Common myeloid progenitor, CD34-positive (primary cell): Measurements from ENCODE around the gene SCRN2.
A peak's percentile ranks its signal among the peaks of the same experiment; 100 is the strongest.

Source experiments
- CTCF ChIA-PET: fragments of 350-600 bp; sonication (Branson Sonifier 250); formaldehyde crosslinking; loops from one replicate; lab custom pipeline; 2021; ENCODE audit warnings: antibody characterized with exemption; lab: Charles Lee
- POLR2A ChIA-PET: fragments of 350-600 bp; sonication (Branson Sonifier 250); formaldehyde crosslinking; loops from one replicate; lab custom pipeline; 2021; ENCODE audit warnings: antibody characterized with exemption; lab: Charles Lee
- DNase-seq, 3 donors: peaks; one replicate each; pipeline versions ENCODE4 v3.0.0 to v3.0.0-alpha.2; 2013
- H3K27ac ChIP-seq, 2 experiments: 1 replicate in 1 of 2; 2 replicates in 1 of 2; pipeline ENCODE4 v1.7.0; 2013; ENCODE audit warnings: inconsistent platforms in 2 of 2, low read length in 2 of 2, mild to moderate bottlenecking in 2 of 2, low read depth in 1 of 2, moderate library complexity in 1 of 2; ENCODE audit not compliant: severe bottlenecking in 2 of 2, insufficient read depth in 1 of 2, poor library complexity in 1 of 2
- H3K27me3 ChIP-seq, 5 experiments: replicated peaks in 2 of 5; 1 replicate in 3 of 5; 2 replicates in 2 of 5; pipeline versions ENCODE4 v1.6.1 to v1.7.0; 2013; ENCODE audit warnings: low read length in 4 of 5, mild to moderate bottlenecking in 2 of 5, moderate library complexity in 2 of 5, inconsistent platforms in 1 of 5; ENCODE audit not compliant: insufficient read depth in 5 of 5, control insufficient read depth in 4 of 5
- H3K36me3 ChIP-seq, 4 experiments: 1 replicate in 2 of 4; 2 replicates in 2 of 4; pipeline versions ENCODE4 v1.6.1 to v1.7.0; 2013; ENCODE audit warnings: low read length in 3 of 4, control low read depth in 1 of 4, mild to moderate bottlenecking in 1 of 4; ENCODE audit not compliant: control insufficient read depth in 4 of 4, insufficient read depth in 4 of 4
- H3K4me1 ChIP-seq, 4 experiments: 1 replicate in 3 of 4; 2 replicates in 1 of 4; pipeline versions ENCODE4 v1.6.1 to v1.7.1; 2013; ENCODE audit warnings: low read length in 3 of 4, mild to moderate bottlenecking in 3 of 4, control low read depth in 1 of 4, inconsistent platforms in 1 of 4, moderate library complexity in 1 of 4; ENCODE audit not compliant: control insufficient read depth in 4 of 4, insufficient read depth in 4 of 4; ENCODE audit errors: control extremely low read depth in 1 of 4
- H3K4me3 ChIP-seq, 7 experiments: 1 replicate in 4 of 7; 2 replicates in 3 of 7; pipeline versions ENCODE4 v1.5.1 to v1.7.0; 2013; ENCODE audit warnings: mild to moderate bottlenecking in 7 of 7, low read length in 6 of 7, moderate library complexity in 6 of 7, inconsistent platforms in 2 of 7, low read depth in 2 of 7, control low read depth in 1 of 7; ENCODE audit not compliant: insufficient read depth in 4 of 7, control insufficient read depth in 1 of 7; ENCODE audit errors: extremely low read depth in 1 of 7
- H3K9me3 ChIP-seq, 5 experiments: 1 replicate in 4 of 5; 2 replicates in 1 of 5; pipeline versions ENCODE4 v1.6.1 to v1.7.1; 2013; ENCODE audit warnings: low read length in 4 of 5, mild to moderate bottlenecking in 2 of 5, inconsistent platforms in 1 of 5, low read depth in 1 of 5, moderate library complexity in 1 of 5; ENCODE audit not compliant: control insufficient read depth in 4 of 5, insufficient read depth in 2 of 5; ENCODE audit errors: control extremely low read depth in 1 of 5
- WGBS: methylation state at CpG from one replicate; pipeline ENCODE4 v1.1.5; 2013; ENCODE audit not compliant: insufficient coverage; 5-methylcytosine and 5-hydroxymethylcytosine counted together

The SCRN2 gene

DNA sequence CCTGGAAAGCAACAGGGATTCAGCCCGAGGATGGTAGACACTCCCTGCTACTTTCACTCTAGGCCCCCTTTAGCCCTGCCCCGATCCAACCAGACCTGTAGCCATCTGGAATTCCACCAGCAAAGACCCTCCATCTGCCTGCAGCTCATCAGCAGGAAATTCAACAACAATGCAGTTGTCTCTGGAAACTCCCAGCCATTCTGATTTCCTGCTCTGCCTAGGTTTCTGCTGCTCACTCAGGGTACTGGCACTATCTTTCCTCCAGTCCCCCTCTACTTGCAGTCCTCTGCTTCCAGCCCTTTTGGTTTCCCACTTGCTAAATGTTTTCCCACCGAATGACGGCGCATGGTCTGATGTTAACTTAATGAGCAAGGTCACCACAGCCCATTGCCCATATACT, 12.5 kb upstream of the SCRN2 start:
- CTCF ChIA-PET: interaction anchor here (0.9 to 22.9 kb wide), 2 partner anchors 10 to 35 kb away, joined by 3 to 575 read pairs; partner anchors contain the start of gene SP2
- no peak overlapping the region for H3K4me3 ChIP-seq
- POLR2A ChIA-PET: no interaction called here
- DNase-seq: no peak
- H3K9me3 ChIP-seq: no peaks in the 10 kb centered on the region
- no peak overlapping the region for H3K27ac ChIP-seq
- peaks cover 7 to 72% (median 44%) of the 10 kb centered on the region in 5 experiments for H3K27me3 ChIP-seq
- peaks cover 0 to 31% (median 22%) of the 10 kb centered on the region in 4 experiments for H3K4me1 ChIP-seq
- H3K36me3 ChIP-seq: no peaks in the 10 kb centered on the region
- WGBS: 40% methylated on average over 4 of the region's 5 CpGs

GRCh38 chr17:47852113-47852949, 11.3 kb upstream of the SCRN2 start:
- H3K27ac ChIP-seq: no peak overlapping the region
- 34% methylated on average over 31 of the region's 32 CpGs for WGBS
- ChIA-PET CTCF (interaction anchor here (3.5 to 22.9 kb wide), 2 partner anchors 12 to 36 kb away, joined by 13 to 575 read pairs; partner anchors contain the start of genes SCRN2 and SP2), POLR2A (no interaction called here)
- H3K4me3 ChIP-seq: peak overlapping the region in 1 of 7 experiments; percentile 34
- DNase-seq: peak in 2 of 3 donors; percentile 53 to 57
- peaks cover 7 to 85% (median 46%) of the 10 kb centered on the region in 5 experiments for H3K27me3 ChIP-seq
- H3K9me3 ChIP-seq: no peaks in the 10 kb centered on the region
- no peaks in the 10 kb centered on the region for H3K36me3 ChIP-seq
- peaks cover 0 to 27% (median 24%) of the 10 kb centered on the region in 4 experiments for H3K4me1 ChIP-seq

GRCh38 chr17:47851764-47852112, 10.7 kb upstream of the SCRN2 start:
- Histone ChIP-seq H3K4me1 (peaks cover 0 to 32% (median 28%) of the 10 kb centered on the region in 4 experiments), H3K27me3 (peaks cover 7 to 91% (median 46%) of the 10 kb centered on the region in 5 experiments), H3K9me3 (no peaks in the 10 kb centered on the region), H3K27ac (no peak overlapping the region), H3K36me3 (no peaks in the 10 kb centered on the region), H3K4me3 (no peak overlapping the region)
- no peak for DNase-seq
- ChIA-PET CTCF (interaction anchor here (3.5 to 22.9 kb wide), 2 partner anchors 11 to 37 kb away, joined by 13 to 575 read pairs; partner anchors contain the start of genes SCRN2 and SP2), POLR2A (no interaction called here)
- 31% methylated on average over 10 of the region's 11 CpGs for WGBS

DNA sequence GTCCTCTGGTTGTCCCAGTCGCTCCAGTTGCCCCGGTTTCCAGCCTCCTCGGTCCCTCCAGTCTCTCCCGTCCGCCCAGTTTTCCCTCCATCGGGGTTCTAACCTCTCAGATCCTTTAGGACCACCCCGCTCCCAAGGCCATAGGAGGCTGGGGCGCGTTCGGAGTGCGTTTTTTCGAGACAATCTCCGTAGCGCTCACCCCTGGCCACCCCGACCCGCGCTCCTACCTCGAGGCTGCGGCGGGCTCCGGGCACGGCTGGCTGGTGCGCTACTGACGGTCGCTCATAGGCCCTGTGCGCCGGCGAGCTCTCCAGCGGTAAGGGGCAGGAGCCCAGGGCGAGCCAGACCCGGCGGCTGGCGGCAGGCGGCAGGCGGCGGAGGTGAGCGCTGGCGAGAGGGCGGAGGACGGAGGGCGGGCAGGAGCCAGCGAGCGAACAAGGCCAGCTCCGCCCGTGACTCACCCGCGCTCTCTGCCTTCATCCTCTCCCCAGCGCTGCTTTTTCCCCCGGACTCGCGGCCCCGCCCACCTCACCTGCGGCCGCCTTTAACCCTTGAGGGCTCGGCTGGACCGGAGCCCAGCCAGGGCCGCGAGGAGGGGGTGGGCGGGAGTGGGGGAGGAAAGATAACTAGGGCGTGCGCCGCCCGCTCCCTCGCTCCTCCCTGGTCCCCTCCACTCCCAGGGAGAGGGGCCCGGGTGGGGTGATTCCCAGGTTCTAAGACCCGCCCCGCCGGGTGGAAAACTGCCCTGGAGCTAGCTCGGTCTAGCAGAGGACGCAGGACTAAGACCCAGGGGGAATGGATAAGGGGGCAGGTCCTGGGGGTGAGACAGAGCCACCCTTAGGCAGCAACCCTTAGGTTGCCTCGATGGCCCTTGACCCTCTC, 9.9 kb upstream of the SCRN2 start, which contains the start of gene SP6:
SP6 (minus strand) TSS at position 472 of the 882 bp plus-strand sequence. CDS start 2,734 bp downstream, outside the sequence.
- 8% methylated on average over 46 of the region's 71 CpGs for WGBS
- POLR2A ChIA-PET: no interaction called here
- Histone ChIP-seq H3K27ac (peak within 1 kb of the TSS in 1 of 2 experiments; percentile 47), H3K36me3 (no peaks in the 10 kb centered on the region), H3K4me3 (peak within 1 kb of the TSS in 3 of 7 experiments; percentile 11 to 37 (median 27)), H3K27me3 (peaks cover 11 to 98% (median 52%) of the 10 kb centered on the region in 5 experiments), H3K4me1 (peaks cover 0 to 35% (median 29%) of the 10 kb centered on the region in 4 experiments), H3K9me3 (no peaks in the 10 kb centered on the region)
- CTCF ChIA-PET: interaction anchor here (0.7 to 22.9 kb wide), 8 partner anchors 8 to 125 kb away, joined by 3 to 575 read pairs (median 6); partner anchors contain the start of genes SCRN2 and SP2
- DNase-seq: peak; percentile 61 to 77 (median 64)

DNA sequence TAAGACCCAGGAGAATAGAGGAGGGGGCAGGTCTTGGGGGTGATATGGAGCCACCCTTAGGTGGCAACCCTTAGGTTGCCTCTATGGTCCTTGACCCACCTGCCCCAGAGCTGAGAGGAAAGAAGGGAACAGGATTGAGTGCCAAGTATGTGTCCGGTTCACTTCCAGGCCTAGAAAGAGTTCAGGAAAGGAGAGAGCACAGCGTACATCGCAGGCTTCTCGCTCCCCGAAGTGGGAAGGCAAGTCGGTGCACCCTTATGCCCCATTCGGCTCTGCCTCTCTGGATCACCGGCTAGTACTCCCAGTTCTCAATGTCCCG, 9.3 kb upstream of the SCRN2 start:
- ChIA-PET POLR2A (no interaction called here), CTCF (interaction anchor here (1.0 to 22.9 kb wide), 9 partner anchors 9 to 126 kb away, joined by 3 to 575 read pairs (median 8); partner anchors contain the start of genes SCRN2 and SP2)
- Histone ChIP-seq H3K27ac (no peak overlapping the region), H3K9me3 (no peaks in the 10 kb centered on the region), H3K4me3 (peak overlapping the region in 1 of 7 experiments; percentile 11), H3K4me1 (peaks cover 0 to 35% (median 29%) of the 10 kb centered on the region in 4 experiments), H3K36me3 (no peaks in the 10 kb centered on the region), H3K27me3 (peaks cover 12 to 98% (median 54%) of the 10 kb centered on the region in 5 experiments)
- whole genome bisulfite sequencing: 64% methylated on average over 9 of the region's 9 CpGs
- DNase-seq: no peak

DNA sequence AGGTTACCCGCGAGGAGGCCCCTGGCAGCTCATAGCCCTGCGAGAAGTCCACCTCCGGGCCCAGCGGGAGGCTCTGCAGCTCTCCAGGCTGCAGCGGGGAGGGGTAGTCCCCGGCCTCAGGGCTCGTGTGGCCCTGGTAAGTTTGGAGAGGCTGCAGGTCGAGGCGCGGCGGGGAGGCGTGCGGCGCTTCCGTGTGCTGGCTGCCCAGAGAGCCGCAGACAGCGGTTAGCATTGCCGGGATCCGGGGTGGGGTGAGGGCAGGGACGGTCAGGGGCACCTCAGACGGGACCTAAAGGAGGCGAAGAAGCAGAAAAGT, 7.1 kb upstream of the SCRN2 start:
- 48% methylated on average over 15 of the region's 23 CpGs for WGBS
- no peak overlapping the region for H3K27ac ChIP-seq
- no peak for DNase-seq
- H3K27me3 ChIP-seq: peaks cover 12 to 86% (median 48%) of the 10 kb centered on the region in 5 experiments
- no peaks in the 10 kb centered on the region for H3K36me3 ChIP-seq
- peaks cover 0 to 35% (median 31%) of the 10 kb centered on the region in 4 experiments for H3K4me1 ChIP-seq
- H3K9me3 ChIP-seq: no peaks in the 10 kb centered on the region
- H3K4me3 ChIP-seq: no peak overlapping the region
- POLR2A ChIA-PET: no interaction called here
- CTCF ChIA-PET: interaction anchor here (1.0 to 22.9 kb wide), 13 partner anchors 9 to 170 kb away, joined by 3 to 575 read pairs (median 4); partner anchors contain the start of genes LRRC46, MRPL10, OSBPL7 and SP2
